Fibroblast of skin of scalp (primary cell): Measurements from ENCODE around the gene MBD6. TPM values are rescaled to one million over a fixed set of nuclear protein-coding genes. Genes with fewer than 3 reads are reported as not detected.

ENCODE experiments used
- DNase-seq: peaks from one replicate; pipeline ENCODE4 v3.0.0-alpha.2; 2013
- polyA plus RNA-seq, 2 experiments: library from polyadenylated mRNA; unstranded; fragments of 120-200 nt; gene quantifications; one replicate each; pipeline ENCODE4 v1.2.1, GENCODE V29; 2013; ENCODE audit not compliant: insufficient read length in 2 of 2

MBD6 gene, protein sequence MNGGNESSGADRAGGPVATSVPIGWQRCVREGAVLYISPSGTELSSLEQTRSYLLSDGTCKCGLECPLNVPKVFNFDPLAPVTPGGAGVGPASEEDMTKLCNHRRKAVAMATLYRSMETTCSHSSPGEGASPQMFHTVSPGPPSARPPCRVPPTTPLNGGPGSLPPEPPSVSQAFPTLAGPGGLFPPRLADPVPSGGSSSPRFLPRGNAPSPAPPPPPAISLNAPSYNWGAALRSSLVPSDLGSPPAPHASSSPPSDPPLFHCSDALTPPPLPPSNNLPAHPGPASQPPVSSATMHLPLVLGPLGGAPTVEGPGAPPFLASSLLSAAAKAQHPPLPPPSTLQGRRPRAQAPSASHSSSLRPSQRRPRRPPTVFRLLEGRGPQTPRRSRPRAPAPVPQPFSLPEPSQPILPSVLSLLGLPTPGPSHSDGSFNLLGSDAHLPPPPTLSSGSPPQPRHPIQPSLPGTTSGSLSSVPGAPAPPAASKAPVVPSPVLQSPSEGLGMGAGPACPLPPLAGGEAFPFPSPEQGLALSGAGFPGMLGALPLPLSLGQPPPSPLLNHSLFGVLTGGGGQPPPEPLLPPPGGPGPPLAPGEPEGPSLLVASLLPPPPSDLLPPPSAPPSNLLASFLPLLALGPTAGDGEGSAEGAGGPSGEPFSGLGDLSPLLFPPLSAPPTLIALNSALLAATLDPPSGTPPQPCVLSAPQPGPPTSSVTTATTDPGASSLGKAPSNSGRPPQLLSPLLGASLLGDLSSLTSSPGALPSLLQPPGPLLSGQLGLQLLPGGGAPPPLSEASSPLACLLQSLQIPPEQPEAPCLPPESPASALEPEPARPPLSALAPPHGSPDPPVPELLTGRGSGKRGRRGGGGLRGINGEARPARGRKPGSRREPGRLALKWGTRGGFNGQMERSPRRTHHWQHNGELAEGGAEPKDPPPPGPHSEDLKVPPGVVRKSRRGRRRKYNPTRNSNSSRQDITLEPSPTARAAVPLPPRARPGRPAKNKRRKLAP
- 48.6 TPM for polyA plus RNA-seq (2013, experiment 1 of 2; ENCODE audit: insufficient read length)
- polyA plus RNA-seq (2013, experiment 2 of 2; ENCODE audit: insufficient read length), result 42.5 TPM

GRCh38 chr12:57522011-57522886 is at the start of gene MBD6:
Gene MBD6, plus strand, starts transcription at chr12:57522824. Its CDS starts 1,480 bp downstream, at chr12:57524304.
- DNase-seq, result peak; percentile 97

DNA sequence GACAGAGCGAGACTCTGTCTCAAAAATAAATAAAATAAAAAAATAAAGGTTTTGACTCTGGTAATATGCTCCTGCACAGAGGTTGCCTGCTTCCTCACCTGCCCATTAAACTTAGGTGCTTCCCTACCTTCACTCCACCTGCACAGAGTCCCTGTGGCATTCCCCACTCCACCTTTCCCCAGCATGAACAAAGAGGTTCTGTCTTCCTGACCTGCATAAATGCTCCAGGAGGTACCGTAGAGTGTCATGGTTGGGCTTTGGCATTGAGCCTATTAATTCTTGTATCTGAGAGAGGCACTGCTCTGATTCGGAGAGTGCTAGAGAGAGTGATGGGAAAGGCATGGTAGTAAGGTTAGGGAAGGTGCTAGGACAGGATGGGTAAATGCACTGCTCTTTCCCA is 49.2 kb upstream of the MBD6 start:
- no peak for DNase-seq

DNA sequence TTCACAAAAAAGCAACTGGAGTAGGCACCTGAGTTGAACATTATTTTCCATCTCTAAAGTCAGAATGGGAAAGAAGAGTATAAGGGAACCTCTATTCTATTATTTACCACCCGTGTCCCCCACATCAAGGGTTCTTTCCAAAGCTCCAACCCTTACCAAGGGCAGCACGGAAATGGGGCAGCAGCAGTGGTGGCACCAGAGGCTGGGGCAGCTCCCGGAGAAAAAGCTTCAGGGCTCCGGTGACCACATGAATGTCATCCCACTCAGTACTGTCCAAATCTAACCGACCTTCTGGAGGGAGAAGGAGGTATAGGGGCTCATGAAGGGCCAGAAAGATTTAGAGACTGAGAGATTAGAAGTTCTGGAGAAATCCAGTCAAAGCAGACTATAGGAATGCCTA is 48.7 kb upstream of the MBD6 start:
- no peak for DNase-seq

- no peak for DNase-seq
Observed at GRCh38 chr12:57474430-57474829, 48.2 kb upstream of the MBD6 start.

DNA sequence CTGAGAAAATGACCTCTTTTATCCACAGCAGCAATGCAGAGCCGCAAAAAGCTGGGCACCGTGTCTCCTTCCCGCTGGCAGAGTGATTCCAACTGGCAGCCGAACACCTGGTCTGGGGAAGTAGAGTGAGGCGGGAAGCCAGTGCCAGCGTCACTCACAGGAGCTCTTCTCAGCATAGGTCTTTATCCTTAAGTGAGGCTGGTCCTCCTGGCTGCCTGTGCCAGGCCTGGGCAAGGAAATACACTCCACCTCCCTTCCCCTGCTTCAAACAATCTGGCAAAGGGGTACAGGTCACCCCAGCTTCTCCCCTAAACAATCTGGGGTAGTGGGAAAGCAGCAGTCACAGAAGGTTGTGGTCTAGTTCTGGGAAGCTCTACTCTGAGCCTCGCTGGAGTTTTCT is 47.8 kb upstream of the MBD6 start:
- DNase-seq, result no peak

- no peak for DNase-seq
Observed at GRCh38 chr12:57475271-57476161, 47.1 kb upstream of the MBD6 start.

- no peak for DNase-seq
Observed at GRCh38 chr12:57476162-57476992, 46.2 kb upstream of the MBD6 start.

DNA sequence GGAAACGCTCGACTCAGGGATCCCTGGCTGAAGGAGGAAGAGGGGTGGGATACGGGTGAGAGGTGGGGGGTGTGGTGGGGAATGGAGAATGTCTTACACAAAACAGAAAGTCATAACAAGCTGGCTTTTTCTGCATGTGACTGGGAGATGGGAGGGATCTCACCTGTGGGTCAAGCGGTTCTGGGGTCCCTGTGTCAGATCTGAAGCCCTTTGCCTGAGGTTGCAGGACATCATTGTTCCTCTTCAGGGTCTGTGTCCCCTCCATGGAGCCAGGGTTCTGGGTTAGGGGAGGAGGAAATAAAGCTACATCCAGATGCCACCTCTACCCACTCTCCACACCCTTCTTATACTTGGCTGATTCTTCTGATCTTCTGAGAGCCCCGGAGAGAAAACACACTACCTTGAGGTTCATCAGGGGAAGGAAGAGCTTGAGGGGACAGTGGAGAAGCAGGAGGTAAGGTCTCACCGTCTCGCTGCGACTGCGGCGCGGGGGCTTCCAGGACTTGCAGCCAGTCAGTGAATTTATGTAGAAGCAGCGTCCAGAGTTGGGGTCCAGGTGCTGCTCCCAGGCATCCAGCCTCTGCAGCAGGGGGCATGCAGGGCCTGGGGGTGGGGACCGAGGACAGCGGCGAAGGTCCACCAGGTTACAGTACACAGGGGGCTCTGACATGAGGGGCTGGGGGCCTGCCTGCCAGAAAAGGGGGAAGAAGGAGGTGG is 45.5 kb upstream of the MBD6 start:
- DNase-seq, result no peak

GRCh38 chr12:57477710-57478681 is 44.6 kb upstream of the MBD6 start:
- DNase-seq, result no peak

DNA sequence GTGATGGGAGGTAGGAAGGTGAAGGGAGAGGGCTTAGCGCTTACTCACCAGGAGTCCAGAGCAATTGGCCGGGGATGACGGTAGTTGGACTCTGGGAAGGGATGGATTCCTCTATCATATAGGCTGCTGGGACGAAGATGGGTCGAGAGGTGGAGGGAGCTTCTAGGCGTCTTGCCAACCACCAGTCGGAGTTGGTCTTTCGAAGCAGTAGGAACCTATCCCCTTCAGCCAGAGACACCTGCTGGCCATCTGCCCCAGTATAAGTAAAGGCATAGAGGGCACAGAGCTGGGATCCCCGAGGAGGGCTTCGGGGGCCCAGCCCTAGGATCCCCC is 43.6 kb upstream of the MBD6 start:
- no peak for DNase-seq

- DNase-seq, result no peak
Observed at GRCh38 chr12:57479376-57480115, 43.1 kb upstream of the MBD6 start, which contains the start of gene ARHGAP9. Gene ARHGAP9, minus strand, starts transcription at chr12:57479866. Its CDS starts 460 bp downstream, at chr12:57479406.

DNA sequence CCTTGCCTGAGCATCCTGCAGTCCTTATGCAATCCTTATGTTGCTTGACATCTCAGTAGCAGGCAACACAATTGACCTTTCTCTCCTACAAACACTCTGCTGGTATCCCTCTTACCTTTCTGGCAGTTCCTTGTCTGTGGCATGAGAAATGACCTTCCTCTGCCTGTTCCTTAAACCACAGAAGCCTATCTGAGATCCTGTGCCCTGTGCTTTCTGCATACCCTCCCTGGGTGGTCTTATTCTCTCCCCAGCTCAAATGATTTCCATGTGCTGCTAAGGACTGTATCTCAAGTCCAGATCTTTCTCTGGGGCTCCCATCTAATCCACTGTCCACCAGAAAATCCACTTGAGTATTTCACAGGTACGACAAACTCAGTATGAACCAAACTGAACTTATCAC is 41.0 kb upstream of the MBD6 start:
- DNase-seq, result no peak

GRCh38 chr12:57483466-57483865 is 39.2 kb upstream of the MBD6 start:
- DNase-seq, result peak; percentile 80

DNA sequence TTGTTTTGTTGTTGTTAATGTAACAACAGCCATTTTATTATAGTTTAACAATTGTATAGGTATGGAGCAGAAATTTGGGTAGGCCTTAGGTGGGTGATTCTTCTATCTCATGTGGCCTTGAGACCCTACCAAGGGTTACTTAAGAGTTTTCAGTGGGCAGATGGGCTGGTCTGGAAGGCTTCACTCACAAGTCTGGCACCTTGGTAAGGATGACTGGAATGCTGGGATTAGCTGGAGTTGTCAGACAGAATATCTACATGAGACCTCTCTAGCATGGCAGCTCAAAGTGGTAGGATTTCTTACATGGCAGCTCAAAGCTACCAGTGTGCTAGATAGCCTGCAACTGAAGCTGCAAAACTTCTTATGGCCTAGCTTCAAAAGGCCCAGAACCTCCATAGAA is 36.9 kb upstream of the MBD6 start:
- DNase-seq, result no peak

DNA sequence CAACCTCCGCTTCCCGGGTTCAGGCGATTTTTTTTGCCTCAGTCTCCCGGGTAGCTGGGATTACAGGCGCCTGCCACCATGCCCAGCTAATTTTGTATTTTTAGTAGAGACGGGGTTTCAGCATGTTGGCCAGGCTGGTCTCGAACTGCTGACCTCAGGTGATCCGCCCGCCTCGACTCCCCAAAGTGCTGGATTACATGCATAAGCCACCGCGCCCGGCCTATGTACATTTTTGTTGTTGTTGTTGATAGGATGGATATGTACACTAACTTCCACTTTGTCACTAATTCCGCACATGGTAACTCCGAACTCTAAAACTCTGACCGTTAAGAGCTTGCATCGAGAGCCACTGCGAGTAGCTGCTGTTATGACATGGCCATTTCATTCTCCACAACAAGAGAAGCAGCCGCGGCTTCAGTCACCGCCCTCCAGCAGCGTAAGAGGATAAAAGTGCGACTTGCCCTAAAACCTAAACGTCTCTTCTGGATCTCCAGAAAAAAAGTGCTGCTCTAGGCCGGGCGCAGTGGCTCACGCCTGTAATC is 35.5 kb upstream of the MBD6 start:
- DNase-seq, result no peak

DNA sequence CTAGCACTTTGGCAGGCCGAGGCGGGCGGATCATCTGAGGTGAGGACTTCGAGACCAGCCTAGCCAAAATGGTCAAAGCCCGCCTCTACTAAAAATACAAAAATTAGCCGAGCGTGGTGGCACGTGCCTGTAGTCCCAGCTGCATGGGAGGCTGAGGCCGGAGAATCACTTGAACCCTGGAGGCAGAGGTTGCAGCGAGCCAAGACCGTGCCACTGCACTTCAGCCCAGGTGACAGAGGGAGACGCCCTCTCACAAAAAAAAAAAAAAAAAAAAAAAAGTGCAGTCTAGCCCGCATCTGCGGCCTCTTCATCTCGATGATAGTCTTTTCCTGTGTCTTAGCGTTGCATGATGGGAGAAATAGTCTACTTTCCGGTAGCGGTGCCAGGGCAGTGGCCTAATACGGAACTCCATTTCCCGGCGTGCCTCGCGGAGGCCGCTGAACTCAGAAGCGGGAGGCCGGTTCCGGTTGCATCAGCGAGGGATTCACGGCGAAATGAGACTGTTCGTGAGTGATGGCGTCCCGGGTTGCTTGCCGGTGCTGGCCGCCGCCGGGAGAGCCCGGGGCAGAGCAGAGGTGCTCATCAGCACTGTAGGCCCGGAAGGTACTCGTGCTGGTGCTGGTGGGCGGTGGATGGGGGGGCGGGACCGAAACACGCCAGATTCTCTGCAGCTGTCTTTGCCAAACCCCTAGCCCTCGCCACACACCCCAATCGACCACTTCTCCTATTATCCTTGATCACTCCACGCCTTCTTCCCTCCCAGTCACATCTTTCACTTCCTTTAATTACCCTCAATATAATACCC is 34.8 kb upstream of the MBD6 start, which contains the start of gene MARS1:
Gene MARS1 (plus strand): TSS at position 472 of the 805 bp plus-strand sequence. CDS start 23 bp downstream, at position 495.
- DNase-seq, result peak; percentile 98
